Activated naive CD4-positive, alpha-beta T cell treated with anti-CD3 and anti-CD28 coated beads, Interleukin-2, amount 10 ng/mL, durations not matched to agents 7 days and 5 days (primary cell): ENCODE measurements around the gene HPD.
"Not testable (repeated sequence)": the region's sequence is repeated elsewhere in the genome, so short reads cannot be mapped to it uniquely, and the experiment has no call there.

ENCODE experiments used
- CTCF ChIA-PET: fragments of 350-600 bp; sonication (Branson Sonifier 250); formaldehyde crosslinking; loops from one replicate; lab custom pipeline; 2021; ENCODE audit warnings: antibody characterized with exemption; lab: Charles Lee
- DNase-seq: peaks from one replicate; pipeline ENCODE4 v3.0.0-alpha.2; 2020
- H3K27ac Mint-ChIP-seq: one replicate; pipeline ENCODE4 v1.8.0; 2021; ENCODE audit warnings: mild to moderate bottlenecking, moderate library complexity, mixed read lengths
- H3K27me3 Mint-ChIP-seq: one replicate; pipeline ENCODE4 v1.8.0; 2021; ENCODE audit warnings: mild to moderate bottlenecking, mixed read lengths
- H3K36me3 Mint-ChIP-seq: one replicate; pipeline ENCODE4 v1.8.0; 2021; ENCODE audit warnings: mixed read lengths
- H3K4me1 Mint-ChIP-seq: one replicate; pipeline ENCODE4 v1.8.0; 2021; ENCODE audit warnings: mixed read lengths
- H3K4me3 Mint-ChIP-seq: one replicate; pipeline ENCODE4 v1.8.0; 2021; ENCODE audit warnings: mild to moderate bottlenecking, moderate library complexity, mixed read lengths
- H3K9me3 Mint-ChIP-seq: one replicate; pipeline ENCODE4 v1.8.0; 2021; ENCODE audit warnings: mixed read lengths

HPD gene

DNA sequence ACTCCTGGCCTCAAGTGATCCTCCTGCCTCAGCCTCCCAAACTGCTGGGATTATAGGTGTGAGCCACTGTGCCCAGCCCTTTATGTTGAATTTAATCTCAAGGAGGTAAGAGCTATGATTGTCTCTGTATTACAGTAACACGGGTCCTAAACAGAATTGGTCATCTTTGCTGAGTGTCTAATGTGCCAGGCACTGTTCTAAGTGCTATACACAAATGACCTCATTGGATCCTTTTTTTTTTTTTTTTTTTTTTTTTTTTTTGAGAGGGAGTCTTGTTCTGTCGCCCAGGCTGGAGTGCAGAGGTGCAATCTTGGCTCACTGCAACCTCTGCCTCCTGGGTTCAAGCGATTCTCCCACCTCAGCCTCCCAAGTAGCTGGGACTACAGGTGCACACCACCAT, 6.3 kb downstream of the HPD start:
- DNase-seq, H3K27ac Mint-ChIP-seq, H3K4me1 Mint-ChIP-seq, H3K36me3 Mint-ChIP-seq, CTCF ChIA-PET, H3K27me3 Mint-ChIP-seq, H3K4me3 Mint-ChIP-seq, H3K9me3 Mint-ChIP-seq: not testable (repeated sequence)

DNA sequence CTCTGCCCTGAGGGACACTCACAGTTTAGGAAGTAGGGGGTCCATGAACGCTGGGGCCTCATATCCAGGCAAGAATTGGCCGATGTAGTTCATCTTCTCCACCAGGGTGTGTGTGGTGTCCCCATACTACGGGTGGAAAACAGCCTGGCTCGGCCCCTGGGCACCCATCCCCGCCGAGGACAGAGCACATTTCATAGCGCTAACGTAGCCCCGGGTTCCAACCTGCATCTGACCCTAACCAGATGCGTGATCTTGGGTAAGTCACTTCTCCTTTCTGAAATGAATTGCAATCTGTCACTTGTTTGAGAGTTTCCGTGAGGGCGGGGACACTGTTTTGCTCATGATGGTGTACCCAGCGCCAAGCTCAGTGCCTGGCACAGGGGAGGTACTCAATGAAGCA, 9.0 kb downstream of the HPD start:
- Mint-ChIP-seq H3K27ac (no peak overlapping the region), H3K27me3 (peaks cover 4% of the 10 kb centered on the region), H3K9me3 (no peaks in the 10 kb centered on the region), H3K4me1 (no peaks in the 10 kb centered on the region), H3K4me3 (no peak overlapping the region), H3K36me3 (no peaks in the 10 kb centered on the region)
- DNase-seq = no peak
- CTCF ChIA-PET = interaction anchor here (0.7 kb wide), 1 partner anchor 19 kb away, joined by 3 read pairs; no protein-coding TSS in a partner anchor

- Mint-ChIP-seq H3K27me3 (peaks cover 4% of the 10 kb centered on the region), H3K4me3 (no peak overlapping the region), H3K9me3 (no peaks in the 10 kb centered on the region), H3K4me1 (no peaks in the 10 kb centered on the region), H3K36me3 (no peaks in the 10 kb centered on the region), H3K27ac (no peak overlapping the region)
- CTCF ChIA-PET = no interaction called here
- DNase-seq = no peak
These were observed 9.4 kb downstream of the HPD start for GRCh38 chr12:121849211-121849610.

DNA sequence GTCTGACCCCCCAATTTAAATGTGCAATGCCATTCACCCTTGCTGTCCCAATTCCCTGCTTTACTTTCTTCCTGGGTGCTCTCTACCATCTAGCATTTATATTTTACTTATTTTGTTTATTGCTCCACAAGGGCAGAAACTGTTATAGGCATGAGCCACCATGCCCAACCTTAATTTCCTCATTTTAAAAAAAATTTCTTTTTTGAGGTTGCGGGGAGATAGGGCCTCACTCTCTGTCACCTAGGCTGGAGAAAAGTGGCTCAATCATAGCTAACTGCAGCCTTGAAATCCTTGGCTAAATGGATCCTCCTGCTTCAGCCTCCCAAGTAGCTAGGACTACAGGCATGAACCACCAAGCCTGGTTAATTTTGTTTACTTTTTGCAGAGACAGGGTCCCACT, 13.0 kb downstream of the HPD start:
- H3K27ac Mint-ChIP-seq = no peak overlapping the region
- no peak overlapping the region for H3K4me3 Mint-ChIP-seq
- no peak for DNase-seq
- H3K9me3 Mint-ChIP-seq = no peaks in the 10 kb centered on the region
- peaks cover 4% of the 10 kb centered on the region for H3K27me3 Mint-ChIP-seq
- CTCF ChIA-PET = interaction anchor here (0.6 to 1.5 kb wide), 2 partner anchors 51 to 212 kb away, joined by 3 to 4 read pairs; no protein-coding TSS in a partner anchor
- no peaks in the 10 kb centered on the region for H3K4me1 Mint-ChIP-seq
- H3K36me3 Mint-ChIP-seq = no peaks in the 10 kb centered on the region

DNA sequence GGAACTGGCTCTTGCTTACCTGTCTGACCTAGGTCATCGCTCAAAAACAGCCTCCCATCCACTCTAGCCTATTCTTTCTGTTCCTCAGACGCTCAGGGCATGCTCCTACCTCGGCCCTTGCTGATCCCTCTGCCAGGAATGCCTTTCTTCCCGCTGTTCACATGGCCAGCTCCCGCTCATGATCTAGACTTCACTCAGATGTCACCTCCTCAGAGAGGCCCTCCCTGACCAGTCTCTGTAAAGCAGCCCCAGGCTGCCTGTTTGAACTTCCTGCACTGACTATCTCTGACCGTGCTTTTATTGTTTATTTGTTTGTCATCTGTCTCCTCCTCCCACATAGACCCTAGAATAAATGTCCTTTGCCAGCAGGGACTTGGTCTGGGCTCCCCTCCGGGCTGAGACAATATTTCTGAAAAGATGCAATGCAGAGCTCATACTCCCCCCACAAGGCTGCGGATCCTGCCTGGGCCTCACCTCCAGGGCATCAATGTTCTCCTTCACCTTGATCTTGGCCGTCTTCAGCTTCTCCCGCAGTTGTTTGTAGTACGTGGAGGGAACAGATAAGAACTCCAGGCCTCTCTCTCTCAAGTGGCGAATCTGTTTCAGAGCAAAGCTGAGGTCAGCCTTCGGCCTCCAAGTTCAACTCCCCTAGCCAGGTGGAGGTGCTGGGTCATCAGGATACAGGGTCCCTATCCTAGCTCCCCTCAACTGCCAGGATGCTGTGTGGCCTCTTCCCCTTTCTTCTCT, 15.2 kb downstream of the HPD start:
- no peak overlapping the region for H3K27ac Mint-ChIP-seq

DNA sequence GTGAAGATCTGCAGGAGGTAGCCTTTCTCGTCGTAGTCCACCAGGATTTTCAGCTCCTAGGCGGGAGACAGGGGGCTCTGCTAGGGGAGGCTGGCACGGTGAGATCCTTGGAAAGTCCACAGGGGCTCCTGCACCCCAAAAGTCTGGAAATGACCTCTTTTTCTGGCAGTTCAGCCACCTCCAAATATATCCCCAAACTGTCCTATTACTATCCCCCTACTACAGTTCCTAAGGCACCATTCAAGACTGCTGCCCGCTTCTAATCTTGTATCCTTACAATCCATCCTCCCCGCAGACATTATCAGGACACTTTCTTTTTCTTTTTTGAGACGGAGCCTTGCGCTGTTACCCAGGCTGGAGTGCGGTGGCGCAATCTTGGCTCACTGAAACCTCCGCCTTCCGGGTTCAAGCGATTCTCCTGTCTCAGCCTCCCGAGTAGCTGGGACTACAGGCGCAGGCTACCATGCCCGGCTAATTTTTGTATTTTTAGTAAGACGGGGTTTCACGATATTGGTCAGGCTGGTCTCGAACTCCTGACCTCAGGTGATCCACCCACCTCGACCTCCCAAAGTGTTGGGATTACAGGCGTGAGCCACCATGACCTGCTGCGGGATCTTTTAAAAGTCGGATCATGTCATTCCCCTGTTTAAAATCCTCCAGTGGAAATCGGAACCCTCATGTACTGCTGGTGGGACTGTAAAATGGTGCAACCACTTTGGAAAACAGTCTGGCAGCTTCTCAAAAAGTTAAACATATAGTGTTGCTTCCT, 18.5 kb downstream of the HPD start:
- Mint-ChIP-seq H3K27ac (peak overlapping the region; percentile 81), H3K4me3 (peak overlapping the region; percentile 97), H3K4me1 (peaks cover 18% of the 10 kb centered on the region), H3K27me3 (peaks cover 12% of the 10 kb centered on the region), H3K36me3 (peaks cover 2% of the 10 kb centered on the region), H3K9me3 (no peaks in the 10 kb centered on the region)
- CTCF ChIA-PET = interaction anchor here (0.6 to 6.9 kb wide), 4 partner anchors 37 to 600 kb away, joined by 3 to 39 read pairs (median 4); partner anchors contain the start of genes PSMD9 and RHOF
- DNase-seq = no peak

More for the DNA sequence above, 15.2 kb downstream of the HPD start:
- CTCF ChIA-PET = interaction anchor here (1.0 to 1.4 kb wide), 2 partner anchors 49 to 67 kb away, joined by 3 to 5 read pairs; no protein-coding TSS in a partner anchor
- Mint-ChIP-seq H3K9me3 (no peaks in the 10 kb centered on the region), H3K4me1 (peaks cover 18% of the 10 kb centered on the region), H3K27me3 (peaks cover 16% of the 10 kb centered on the region), H3K36me3 (peaks cover 2% of the 10 kb centered on the region), H3K4me3 (no peak overlapping the region)
- no peak for DNase-seq

DNA sequence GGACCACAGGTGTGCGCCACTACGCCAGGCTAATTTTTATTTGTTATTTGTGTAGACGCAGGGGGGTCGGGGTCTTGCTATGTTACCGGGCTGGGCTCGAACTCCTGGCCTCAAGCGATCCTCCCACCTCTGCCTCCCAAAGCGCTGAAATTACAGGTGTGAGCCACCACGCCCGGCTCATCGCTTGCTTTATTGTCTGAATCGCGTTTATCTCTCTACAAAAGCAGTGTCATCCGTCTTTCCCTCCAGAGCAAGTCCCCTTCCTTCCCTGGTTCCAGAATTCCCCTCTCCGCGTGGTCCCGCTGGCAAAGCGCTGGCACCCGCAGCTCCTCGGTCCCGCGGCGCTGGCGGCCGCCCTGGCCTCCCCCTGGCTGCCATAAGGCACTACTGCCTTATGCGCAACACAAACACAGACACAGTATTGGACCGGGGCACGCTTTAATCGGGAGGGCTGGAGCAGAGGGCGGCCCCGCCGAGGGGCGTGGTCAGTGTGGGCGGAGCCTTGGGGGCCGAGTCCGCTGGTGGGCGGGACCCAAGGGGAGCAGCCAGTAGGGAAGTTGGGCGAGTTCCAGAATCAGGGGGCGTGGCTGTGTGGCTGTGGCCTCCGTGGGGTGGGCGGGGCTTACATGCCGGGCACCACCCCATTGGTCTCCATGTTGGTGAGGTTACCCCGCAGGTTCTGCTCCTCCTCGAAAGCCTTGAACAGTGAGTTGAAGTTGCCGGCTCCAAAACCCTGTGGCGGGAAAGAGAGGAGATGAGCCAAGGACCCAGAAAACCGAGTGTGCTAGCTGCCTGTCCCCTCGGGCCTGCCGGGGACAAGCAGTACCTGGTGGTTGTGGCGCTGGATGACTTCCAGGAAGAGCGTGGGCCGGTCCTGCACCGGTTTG, 19.3 kb downstream of the HPD start:
- H3K4me1 Mint-ChIP-seq = peaks cover 18% of the 10 kb centered on the region
- H3K27me3 Mint-ChIP-seq = peaks cover 12% of the 10 kb centered on the region
- peak overlapping the region; percentile 81 for H3K27ac Mint-ChIP-seq
- peak; percentile 99 for DNase-seq
- peak overlapping the region; percentile 97 for H3K4me3 Mint-ChIP-seq
- CTCF ChIA-PET = interaction anchor here (0.6 to 6.9 kb wide), 3 partner anchors 38 to 49 kb away, joined by 3 to 39 read pairs (median 4); partner anchors contain the start of genes PSMD9 and RHOF
- H3K36me3 Mint-ChIP-seq = peaks cover 2% of the 10 kb centered on the region
- no peaks in the 10 kb centered on the region for H3K9me3 Mint-ChIP-seq

GRCh38 chr12:121838126-121838525, 20.5 kb downstream of the HPD start:
- Mint-ChIP-seq H3K27me3 (peaks cover 12% of the 10 kb centered on the region), H3K4me3 (no peak overlapping the region)

GRCh38 chr12:121837680-121838079, 21.0 kb downstream of the HPD start:
- Mint-ChIP-seq H3K9me3 (no peaks in the 10 kb centered on the region), H3K27ac (no peak overlapping the region), H3K4me1 (peaks cover 18% of the 10 kb centered on the region), H3K4me3 (no peak overlapping the region), H3K36me3 (peaks cover 2% of the 10 kb centered on the region), H3K27me3 (peaks cover 12% of the 10 kb centered on the region)
- CTCF ChIA-PET = interaction anchor here (0.8 to 6.9 kb wide), 5 partner anchors 11 to 72 kb away, joined by 3 to 39 read pairs (median 4); partner anchors contain the start of gene RHOF
- no peak for DNase-seq

More at GRCh38 chr12:121838126-121838525, 20.5 kb downstream of the HPD start:
- peaks cover 18% of the 10 kb centered on the region for H3K4me1 Mint-ChIP-seq
- no peak overlapping the region for H3K27ac Mint-ChIP-seq
- H3K36me3 Mint-ChIP-seq = peaks cover 2% of the 10 kb centered on the region
- DNase-seq = no peak
- H3K9me3 Mint-ChIP-seq = no peaks in the 10 kb centered on the region
- CTCF ChIA-PET = interaction anchor here (1.4 to 6.9 kb wide), 3 partner anchors 26 to 72 kb away, joined by 4 to 39 read pairs (median 5); partner anchors contain the start of gene RHOF

- H3K36me3 Mint-ChIP-seq = peaks cover 34% of the 10 kb centered on the region
- no peak for DNase-seq
- no peaks in the 10 kb centered on the region for H3K9me3 Mint-ChIP-seq
- H3K4me3 Mint-ChIP-seq = no peak overlapping the region
- no peak overlapping the region for H3K27ac Mint-ChIP-seq
- CTCF ChIA-PET = no interaction called here
- no peaks in the 10 kb centered on the region for H3K4me1 Mint-ChIP-seq
- no peaks in the 10 kb centered on the region for H3K27me3 Mint-ChIP-seq
These were observed 27.0 kb downstream of the HPD start for GRCh38 chr12:121831571-121832245.

- no peaks in the 10 kb centered on the region for H3K9me3 Mint-ChIP-seq
- H3K36me3 Mint-ChIP-seq = peaks cover 41% of the 10 kb centered on the region
- no peak overlapping the region for H3K27ac Mint-ChIP-seq
- CTCF ChIA-PET = no interaction called here
- H3K4me1 Mint-ChIP-seq = no peaks in the 10 kb centered on the region
- H3K4me3 Mint-ChIP-seq = no peak overlapping the region
- no peaks in the 10 kb centered on the region for H3K27me3 Mint-ChIP-seq
- no peak for DNase-seq
These were observed 27.9 kb downstream of the HPD start for GRCh38 chr12:121830588-121831265.

- no peak overlapping the region for H3K4me3 Mint-ChIP-seq
These were observed 28.5 kb downstream of the HPD start for GRCh38 chr12:121830134-121830533.

More at GRCh38 chr12:121830134-121830533, 28.5 kb downstream of the HPD start:
- no peaks in the 10 kb centered on the region for H3K4me1 Mint-ChIP-seq
- H3K36me3 Mint-ChIP-seq = peaks cover 42% of the 10 kb centered on the region
- H3K27ac Mint-ChIP-seq = no peak overlapping the region
- CTCF ChIA-PET = no interaction called here
- H3K27me3 Mint-ChIP-seq = no peaks in the 10 kb centered on the region
- H3K9me3 Mint-ChIP-seq = no peaks in the 10 kb centered on the region
- no peak for DNase-seq
